Measurements from ENCODE around the gene NUPR2.
"Not testable (repeated sequence)": the region's sequence is repeated elsewhere in the genome, so short reads cannot be mapped to it uniquely, and the experiment has no call there.

Gene NUPR2

GRCh38 chr7:56115852-56116538, at the start of gene NUPR2:
Gene NUPR2 (minus strand): TSS chr7:56116417. CDS start chr7:56116314, 103 bp downstream.
- no peak for DNase-seq (ENCODE audit: low spot score)

DNA sequence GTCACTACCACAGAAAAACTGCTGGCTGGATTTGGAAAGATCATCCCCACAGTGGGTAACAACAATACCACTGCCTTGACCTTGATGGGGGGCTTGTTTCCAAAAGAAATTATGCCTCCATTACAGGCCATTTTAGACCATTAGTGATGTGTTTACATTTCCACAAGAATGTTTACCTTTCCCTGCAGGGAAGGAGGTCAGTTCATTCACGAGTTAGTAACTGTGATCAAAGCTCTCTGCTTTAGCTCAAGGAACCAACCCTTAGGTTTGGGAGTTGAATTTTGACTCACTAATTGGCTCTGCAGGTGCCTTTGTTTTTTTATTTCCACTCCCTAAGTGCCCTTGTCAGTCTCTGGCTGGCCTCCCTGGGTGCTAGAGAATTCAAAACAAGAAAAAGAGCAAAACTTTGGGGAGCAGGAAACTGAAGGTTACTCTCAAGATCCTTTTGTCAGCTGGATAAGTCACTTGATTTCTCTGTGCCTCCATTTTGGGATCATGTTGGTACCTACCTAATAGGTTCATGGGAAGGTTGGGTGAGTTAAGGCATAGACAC, 41.1 kb upstream of the NUPR2 start:
- no peak for DNase-seq (ENCODE audit: low spot score)

DNA sequence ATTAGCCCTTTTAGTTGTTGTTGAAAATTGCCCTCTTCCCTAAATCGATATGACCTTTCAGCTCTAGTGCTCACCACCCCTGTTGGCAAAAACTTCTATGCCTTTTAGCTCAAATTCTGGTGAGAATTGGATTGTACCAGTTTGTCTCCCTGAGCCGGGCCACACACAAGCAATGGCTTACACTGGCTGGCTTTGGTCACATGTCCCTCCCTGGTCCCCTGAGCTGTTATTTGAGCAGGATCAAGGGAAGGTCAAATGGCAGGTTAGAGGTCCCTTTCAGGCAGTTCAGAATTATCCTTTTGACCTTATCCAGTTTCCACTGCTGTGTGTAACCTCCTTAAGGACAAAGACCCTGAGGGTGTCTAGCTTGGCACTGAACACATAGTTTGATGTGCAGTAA, 14.8 kb upstream of the NUPR2 start:
- DNase-seq (ENCODE audit: low spot score), result not testable (repeated sequence)

DNA sequence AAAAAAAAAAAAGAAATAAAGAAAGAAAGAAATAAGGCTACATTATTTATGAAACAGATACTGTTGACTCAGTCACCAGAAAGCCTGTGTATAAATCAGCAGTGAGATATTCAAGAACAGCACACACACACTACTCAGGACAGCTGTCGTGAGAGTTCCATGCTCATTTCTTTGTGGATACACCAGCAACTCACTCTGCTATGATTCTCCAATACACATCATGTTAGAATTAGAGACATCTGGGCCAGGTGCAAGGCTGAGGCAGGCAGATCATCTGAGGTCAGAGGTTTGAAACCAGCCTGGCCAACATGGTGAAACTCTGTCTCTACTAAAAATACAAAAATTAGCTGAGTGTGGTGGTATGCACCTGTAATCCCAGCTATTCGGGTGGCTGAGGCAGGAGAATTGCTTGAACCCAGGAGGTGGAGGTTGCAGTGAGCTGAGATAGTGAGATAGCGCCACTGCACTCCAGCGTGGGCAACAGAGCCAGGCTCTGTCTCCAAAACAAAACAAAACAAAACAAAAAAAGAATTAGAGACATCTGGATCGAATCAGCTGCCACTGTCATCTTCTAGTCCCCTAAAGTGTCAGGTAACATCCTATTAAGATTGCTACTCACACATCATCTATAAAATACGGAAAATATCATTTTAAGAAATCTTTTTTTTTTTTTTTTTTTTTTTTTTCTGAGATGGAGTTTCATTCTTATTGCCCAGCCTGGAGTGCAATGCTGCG, 11.2 kb upstream of the NUPR2 start:
- DNase-seq (ENCODE audit: low spot score), result no peak

- no peak for DNase-seq (ENCODE audit: low spot score)
These were observed 9.6 kb upstream of the NUPR2 start for GRCh38 chr7:56125831-56126230.

- no peak for DNase-seq (ENCODE audit: low spot score)
These were observed 8.8 kb upstream of the NUPR2 start for GRCh38 chr7:56124981-56125380.

GRCh38 chr7:56121440-56121839, 5.2 kb upstream of the NUPR2 start:
- DNase-seq (ENCODE audit: low spot score), result no peak

DNA sequence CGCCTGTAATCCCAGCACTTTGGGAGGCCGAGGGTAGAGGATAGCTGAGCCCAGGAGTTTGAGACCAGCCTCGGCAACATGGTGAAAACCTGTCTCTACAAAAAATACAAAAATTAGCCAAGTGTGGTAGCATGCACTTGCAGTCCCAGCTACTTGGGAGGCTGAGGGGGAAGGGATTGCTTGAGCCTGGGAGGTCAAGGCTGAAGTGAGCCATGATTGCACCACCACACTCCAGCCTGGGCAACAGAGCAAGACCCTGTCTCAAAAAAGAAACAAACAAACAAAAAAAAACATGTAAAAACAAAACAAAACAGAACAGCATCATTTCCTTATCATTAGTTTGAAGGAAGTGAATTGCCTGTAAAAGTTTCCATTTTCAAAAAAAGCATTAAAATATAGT, 4.0 kb downstream of the NUPR2 start:
- DNase-seq (ENCODE audit: low spot score), result not testable (repeated sequence)

DNA sequence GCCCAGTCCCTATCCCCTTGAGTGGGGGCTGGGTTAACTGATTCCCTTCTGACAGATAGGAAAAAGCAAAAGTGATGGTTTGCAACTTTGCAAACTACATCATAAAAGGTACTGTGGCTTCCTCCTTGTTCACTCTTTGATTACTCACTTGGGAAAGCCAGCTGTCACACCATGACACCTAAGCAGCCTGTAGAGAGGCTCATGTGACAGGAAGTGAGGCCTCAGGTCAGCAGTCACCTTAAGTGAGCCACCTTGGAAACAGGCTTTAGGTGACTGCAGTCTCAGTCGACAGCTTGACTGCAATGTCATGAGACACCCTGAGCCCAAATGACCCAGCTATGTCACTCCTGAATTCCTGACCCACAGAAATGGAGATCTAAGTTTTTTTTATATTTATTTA, 5.6 kb downstream of the NUPR2 start:
- no peak for DNase-seq (ENCODE audit: low spot score)

- DNase-seq (ENCODE audit: low spot score), result no peak
These were observed 8.3 kb downstream of the NUPR2 start for GRCh38 chr7:56107954-56108258.

DNA sequence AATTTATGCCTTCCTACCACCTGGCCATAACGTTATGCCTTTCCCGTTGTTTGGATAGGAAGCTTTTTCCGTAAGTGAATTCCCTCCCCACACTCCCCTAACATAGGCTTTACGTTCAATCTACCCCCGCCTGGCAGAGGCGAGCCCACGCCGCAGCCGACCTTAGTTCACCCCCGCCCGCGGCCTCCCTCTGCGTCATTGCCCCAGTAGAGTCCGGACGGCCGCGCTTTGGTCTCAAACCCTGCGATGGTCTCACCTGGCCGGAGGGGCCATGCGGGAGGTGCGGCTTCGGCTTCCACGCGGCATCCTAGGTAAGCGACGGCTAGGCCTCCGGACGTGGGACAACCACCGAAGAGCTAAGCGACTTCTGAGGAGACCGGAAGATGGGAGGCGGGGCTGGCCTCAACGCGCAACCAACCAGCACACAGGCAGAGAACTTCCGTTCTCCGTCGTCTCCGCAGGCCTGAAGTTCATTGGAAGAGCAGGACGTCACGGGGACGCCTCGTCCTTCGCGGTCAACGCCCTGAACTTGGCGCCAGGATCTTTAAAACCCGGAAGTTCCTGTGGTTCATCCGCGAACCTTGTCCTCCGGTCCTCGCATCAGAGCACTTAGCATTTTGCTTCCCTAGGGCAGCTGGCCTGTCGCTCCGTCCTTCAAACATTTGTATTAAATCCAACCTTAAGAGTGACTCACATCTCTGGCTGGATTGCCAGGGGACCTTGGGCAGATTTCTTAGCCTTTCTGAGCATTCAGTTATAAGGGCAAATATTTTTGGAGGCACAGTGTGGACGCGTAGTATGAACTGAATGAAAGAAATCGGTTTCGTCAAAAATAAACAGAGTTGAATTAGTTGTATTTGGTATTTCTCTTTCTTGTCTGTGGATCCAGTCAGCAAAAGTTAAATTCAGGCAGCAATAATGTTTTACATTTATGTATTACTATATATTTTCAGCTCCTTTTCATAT, 9.8 kb downstream of the NUPR2 start, which contains the start of gene CHCHD2:
Gene CHCHD2 (minus strand): TSS at position 369 of the 966 bp plus-strand sequence. CDS start 63 bp downstream, at position 306.
- peak; percentile 100 for DNase-seq (ENCODE audit: low spot score)

DNA sequence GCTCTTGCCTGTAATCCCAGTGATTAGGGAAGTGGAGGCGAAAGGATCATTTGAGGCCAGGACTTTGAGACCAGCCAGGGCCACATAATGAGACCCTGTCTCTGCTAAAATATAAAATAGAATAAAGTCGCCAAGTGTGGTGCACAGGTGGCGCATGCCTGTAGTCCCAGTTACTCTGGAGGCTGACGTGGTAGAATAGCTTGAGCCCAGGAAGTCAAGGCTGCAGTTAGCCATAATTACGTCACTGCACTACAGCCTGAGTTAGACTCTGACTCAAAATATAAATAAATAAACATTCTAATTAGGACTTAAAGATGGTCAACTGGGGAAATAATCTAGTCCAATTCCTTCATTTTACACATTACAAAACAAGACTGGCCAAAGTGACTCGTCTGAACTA, 10.7 kb downstream of the NUPR2 start:
- peak; percentile 93 for DNase-seq (ENCODE audit: low spot score)

GRCh38 chr7:56104138-56104537, 12.1 kb downstream of the NUPR2 start:
- DNase-seq (ENCODE audit: low spot score), result not testable (repeated sequence)

DNA sequence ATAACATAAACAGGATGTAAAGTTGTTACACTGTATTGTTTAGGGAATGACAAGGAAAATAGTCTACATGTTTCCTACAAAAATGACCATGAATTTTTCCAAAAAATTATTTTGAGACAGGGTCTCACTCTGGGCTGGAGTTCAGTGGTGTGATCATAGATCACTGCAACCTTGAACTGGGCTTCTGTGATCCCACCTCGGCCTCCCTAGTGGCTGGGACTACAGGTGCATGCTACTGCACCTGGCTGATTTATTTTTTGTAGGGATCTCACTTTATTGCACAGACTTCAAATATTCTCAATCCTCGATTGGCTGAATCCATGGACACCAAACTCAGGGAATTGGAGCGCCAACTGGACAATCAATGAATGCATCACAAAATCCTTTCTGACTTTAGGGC, 16.6 kb downstream of the NUPR2 start:
- no peak for DNase-seq (ENCODE audit: low spot score)

DNA sequence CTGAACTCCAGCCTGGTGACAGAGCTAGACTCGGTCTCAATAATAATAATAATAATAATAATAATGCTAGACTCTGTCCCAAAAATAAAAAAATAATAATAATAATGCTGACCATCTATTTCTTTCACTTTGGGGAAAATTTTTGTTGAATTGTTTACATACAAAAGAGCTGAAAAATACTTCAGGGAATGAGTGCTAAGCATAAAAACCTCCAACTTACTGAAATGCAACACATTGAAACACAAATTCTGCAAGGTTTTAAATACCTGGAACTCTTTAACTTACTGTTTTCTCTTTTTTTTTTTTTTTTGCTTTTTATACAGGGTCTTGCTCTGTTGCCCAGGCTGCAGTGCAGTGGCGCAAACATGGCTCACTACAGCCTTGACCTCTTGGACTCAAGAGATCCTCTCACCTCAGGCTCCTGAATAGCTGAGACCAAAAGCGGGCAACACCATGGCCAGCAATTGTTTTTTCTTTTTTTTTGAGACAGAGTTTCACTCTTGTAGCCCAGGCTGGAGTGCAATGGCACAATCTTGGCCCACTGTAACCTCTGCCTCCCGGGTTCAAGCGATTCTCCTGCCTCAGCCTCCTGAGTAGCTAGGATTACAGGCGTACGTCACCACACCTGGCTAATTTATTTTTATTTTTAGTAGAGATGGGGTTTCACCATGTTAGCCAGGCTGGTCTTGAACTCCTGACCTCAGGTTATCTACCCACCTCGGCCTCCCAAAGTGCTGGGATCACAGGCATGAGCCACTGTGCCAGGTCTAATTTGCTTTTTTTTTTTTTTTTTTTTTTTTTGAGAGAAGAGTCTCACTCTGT, 17.8 kb downstream of the NUPR2 start:
- DNase-seq (ENCODE audit: low spot score), result not testable (repeated sequence)

DNA sequence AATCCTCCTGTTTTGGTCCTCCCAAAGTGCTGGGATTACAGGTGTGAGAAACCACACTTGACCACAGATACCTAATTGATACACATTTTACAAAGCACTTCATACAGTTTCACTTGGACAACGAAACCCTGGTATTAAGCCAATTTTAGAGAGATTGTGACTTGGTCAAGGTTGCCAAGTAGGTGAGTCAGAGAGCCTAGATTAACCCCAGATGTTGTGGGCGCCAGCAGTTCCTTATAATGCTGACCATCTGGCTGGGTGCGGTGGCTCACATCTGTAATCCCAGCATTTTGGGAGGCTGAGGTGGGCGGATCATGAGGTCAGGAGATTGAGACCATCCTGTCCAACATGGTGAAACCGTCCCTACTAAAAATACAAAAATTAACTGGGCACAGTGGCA, 18.5 kb downstream of the NUPR2 start:
- DNase-seq (ENCODE audit: low spot score), result peak; percentile 78

DNA sequence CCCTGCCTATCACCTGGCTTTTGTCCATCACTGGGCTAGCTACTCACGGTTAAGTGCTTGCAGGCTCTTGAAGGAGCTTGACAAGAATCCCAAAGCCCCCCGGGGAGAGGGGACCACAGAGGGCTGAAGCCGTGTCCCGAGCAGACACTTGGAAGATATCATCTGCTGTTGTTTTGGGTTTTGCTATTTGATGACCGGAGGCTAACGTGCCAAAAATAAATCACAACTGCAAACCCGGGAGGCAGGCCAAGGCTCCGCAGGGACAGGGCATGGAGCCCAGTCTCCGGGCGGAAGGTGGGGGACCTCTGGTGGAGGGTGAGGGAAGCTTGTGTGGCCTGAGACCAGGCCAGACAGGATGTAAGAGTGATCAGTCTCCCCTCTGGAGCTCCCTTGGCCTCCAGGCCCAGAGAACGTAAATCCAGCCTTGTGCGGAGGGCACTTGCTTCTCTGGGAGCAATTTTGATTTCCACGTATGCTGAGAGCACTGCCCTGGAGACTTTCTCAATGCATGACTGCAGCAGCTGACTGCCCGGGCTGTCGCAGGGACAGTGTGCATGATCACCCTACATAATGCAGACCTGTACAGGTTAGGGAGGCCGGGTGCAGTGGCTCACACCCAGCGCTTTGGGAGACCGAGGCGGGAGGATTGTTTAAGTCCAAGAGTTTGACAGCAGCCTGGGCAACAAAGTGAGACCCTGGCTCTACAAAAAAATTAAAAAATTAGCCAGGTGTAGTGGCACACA, 23.3 kb downstream of the NUPR2 start, which contains the start of gene PHKG1:
Gene PHKG1 (minus strand): TSS at position 164 of the 743 bp plus-strand sequence. CDS start 4,011 bp downstream, outside the sequence.
- DNase-seq (ENCODE audit: low spot score), result peak; percentile 68

DNA sequence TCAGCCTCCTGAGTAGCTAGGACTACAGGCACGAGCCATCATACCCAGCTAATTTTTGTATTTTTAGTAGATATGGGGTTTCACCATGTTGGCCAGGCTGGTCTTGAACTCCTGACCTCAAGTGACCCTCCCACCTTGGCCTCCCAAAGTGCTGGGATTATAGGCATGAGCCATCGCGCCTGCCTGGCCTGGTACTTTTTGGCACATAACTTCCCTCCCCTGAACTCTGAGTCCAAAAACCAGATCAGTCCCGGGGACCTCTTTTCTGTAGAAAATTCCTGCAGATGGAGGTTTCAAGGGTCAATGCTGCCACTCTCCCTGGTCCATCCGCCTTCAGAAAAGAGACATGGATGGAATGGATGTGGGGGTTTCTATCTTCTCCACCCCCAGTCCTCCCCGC, 23.8 kb downstream of the NUPR2 start:
- DNase-seq (ENCODE audit: low spot score), result not testable (repeated sequence)

DNA sequence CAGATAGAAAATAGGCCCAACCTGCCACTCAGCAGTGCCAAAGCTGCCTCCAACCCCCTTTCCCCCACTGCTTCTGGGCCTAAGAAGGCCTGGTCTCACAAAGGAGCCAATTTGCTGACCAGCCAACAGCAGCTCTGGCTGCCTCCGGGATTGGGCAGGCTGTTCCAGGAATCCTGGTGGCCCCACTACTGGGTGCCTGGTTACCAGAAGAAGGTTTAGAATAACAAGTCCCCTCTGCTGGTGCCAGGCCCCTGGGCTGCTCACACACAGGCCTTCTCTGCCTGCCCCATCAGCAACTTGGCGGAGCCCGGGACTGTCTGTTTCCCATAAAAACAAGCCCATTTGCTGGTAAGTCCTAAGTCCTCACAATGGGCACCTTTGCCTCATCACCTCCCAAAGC, 24.6 kb downstream of the NUPR2 start:
- DNase-seq (ENCODE audit: low spot score), result no peak

DNA sequence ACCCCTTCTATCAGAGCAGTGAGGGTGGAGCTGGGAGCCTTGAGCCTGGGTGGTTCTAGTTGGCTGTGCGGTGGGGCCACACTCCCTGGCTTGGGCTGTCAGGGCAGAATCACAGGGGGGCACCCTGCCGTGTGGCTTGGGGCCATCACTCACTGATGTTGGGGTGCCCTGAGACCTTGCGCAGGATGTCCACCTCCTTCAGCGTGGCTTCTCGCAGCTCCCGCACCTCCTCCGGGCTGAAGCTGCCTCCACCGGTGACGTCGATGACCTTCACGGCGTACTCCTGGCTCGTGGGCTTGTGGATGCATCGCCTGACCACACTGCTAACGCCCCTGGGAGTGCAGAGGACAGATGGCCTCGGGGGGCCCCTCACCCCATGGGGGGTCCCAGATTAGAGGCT, 28.8 kb downstream of the NUPR2 start:
- DNase-seq (ENCODE audit: low spot score), result no peak

Measured in RKO (cell line).